Activated T-helper 2 cell treated with anti-CD3 and anti-CD28 coated beads, Interferon-gamma antibody, Interleukin-2, Interleukin-4, amounts not matched to agents 10 μg/mL and 5 μg/mL and 100 μg/mL, durations not matched to agents 14 hours and 24 hours and 36 hours (primary cell): ENCODE measurements around the gene GCSAM. TPM values are rescaled to one million over a fixed set of nuclear protein-coding genes. Genes with fewer than 3 reads are reported as not detected.
A peak's percentile ranks its signal among the peaks of the same experiment; 100 is the strongest.

ENCODE experiments used
- DNase-seq: peaks from one replicate; pipeline ENCODE4 v3.0.0; 2021; ENCODE audit warnings: low spot score
- H3K27ac Mint-ChIP-seq: one replicate; pipeline ENCODE4 v1.8.0; 2021; ENCODE audit warnings: mixed read lengths
- H3K27me3 Mint-ChIP-seq: one replicate; pipeline ENCODE4 v1.8.0; 2021; ENCODE audit warnings: low read depth, mixed read lengths
- H3K36me3 Mint-ChIP-seq: one replicate; pipeline ENCODE4 v1.8.0; 2021; ENCODE audit warnings: low read depth, mixed read lengths
- H3K4me1 Mint-ChIP-seq: one replicate; pipeline ENCODE4 v1.8.0; 2021; ENCODE audit warnings: low read depth, mixed read lengths
- H3K4me3 Mint-ChIP-seq: one replicate; pipeline ENCODE4 v1.8.0; 2021; ENCODE audit warnings: low read depth, mild to moderate bottlenecking, moderate library complexity, mixed read lengths
- H3K9me3 Mint-ChIP-seq: one replicate; pipeline ENCODE4 v1.8.0; 2021; ENCODE audit warnings: mixed read lengths
- intact Hi-C: fragments of 100-400 bp; cut with micrococcal nuclease; formaldehyde crosslinking; loops from one replicate; pipeline ENCODE4 v1.15.1; 2023
- total RNA-seq: library from RNA; stranded (reverse); gene quantifications from 2 replicates; pipeline ENCODE4 v1.2.3, GENCODE V29; 2022

GCSAM gene
- total RNA-seq, 1 donor from 2014 or later = 1.6 TPM

GRCh38 chr3:112136959-112137693 is 4.1 kb upstream of the GCSAM start:
- Mint-ChIP-seq H3K4me3 (no peak overlapping the region), H3K27ac (no peak overlapping the region), H3K36me3 (no peaks in the 10 kb centered on the region), H3K9me3 (no peaks in the 10 kb centered on the region), H3K4me1 (peaks cover 53% of the 10 kb centered on the region), H3K27me3 (no peaks in the 10 kb centered on the region)
- intact Hi-C loops = loop anchor here (2.0 to 10.0 kb wide), 5 partner anchors 165 to 394 kb away; no protein-coding TSS in a partner anchor
- DNase-seq = no peak

GRCh38 chr3:112136046-112136445 is 3.0 kb upstream of the GCSAM start:
- peaks cover 53% of the 10 kb centered on the region for H3K4me1 Mint-ChIP-seq
- no peaks in the 10 kb centered on the region for H3K27me3 Mint-ChIP-seq
- DNase-seq = no peak
- no peak overlapping the region for H3K4me3 Mint-ChIP-seq
- no peaks in the 10 kb centered on the region for H3K9me3 Mint-ChIP-seq
- intact Hi-C loops = loop anchor here (2.0 to 10.0 kb wide), 5 partner anchors 166 to 395 kb away; no protein-coding TSS in a partner anchor
- no peaks in the 10 kb centered on the region for H3K36me3 Mint-ChIP-seq
- peak overlapping the region; percentile 15 for H3K27ac Mint-ChIP-seq

- peak overlapping the region; percentile 35 for H3K27ac Mint-ChIP-seq
- no peaks in the 10 kb centered on the region for H3K27me3 Mint-ChIP-seq
- no peaks in the 10 kb centered on the region for H3K9me3 Mint-ChIP-seq
- peak overlapping the region; percentile 34 for H3K4me3 Mint-ChIP-seq
- H3K4me1 Mint-ChIP-seq = peaks cover 58% of the 10 kb centered on the region
- intact Hi-C loops = loop anchor here (5.0 to 10.0 kb wide), 5 partner anchors 168 to 838 kb away; no protein-coding TSS in a partner anchor
- peaks cover 4% of the 10 kb centered on the region for H3K36me3 Mint-ChIP-seq
- no peak for DNase-seq
These were observed 1.5 kb upstream of the GCSAM start for GRCh38 chr3:112134335-112135124.

- intact Hi-C loops = loop anchor here (5.0 to 10.0 kb wide), 2 partner anchors 301 to 839 kb away; no protein-coding TSS in a partner anchor
- Mint-ChIP-seq H3K36me3 (peaks cover 10% of the 10 kb centered on the region), H3K9me3 (no peaks in the 10 kb centered on the region), H3K4me3 (no peak overlapping the region), H3K4me1 (peaks cover 66% of the 10 kb centered on the region), H3K27ac (peak overlapping the region; percentile 80), H3K27me3 (no peaks in the 10 kb centered on the region)
- no peak for DNase-seq
These were observed 732 bp upstream of the GCSAM start for GRCh38 chr3:112133626-112134334.

GRCh38 chr3:112132554-112132953 is 494 bp downstream of the GCSAM start:
- H3K4me3 Mint-ChIP-seq = peak overlapping the region; percentile 74
- H3K36me3 Mint-ChIP-seq = peaks cover 11% of the 10 kb centered on the region
- peaks cover 78% of the 10 kb centered on the region for H3K4me1 Mint-ChIP-seq
- H3K27me3 Mint-ChIP-seq = no peaks in the 10 kb centered on the region
- intact Hi-C loops = loop anchor here (5.0 to 10.0 kb wide), 2 partner anchors 302 to 840 kb away; no protein-coding TSS in a partner anchor
- no peak for DNase-seq
- H3K27ac Mint-ChIP-seq = peak overlapping the region; percentile 80
- H3K9me3 Mint-ChIP-seq = no peaks in the 10 kb centered on the region

- Mint-ChIP-seq H3K27me3 (no peaks in the 10 kb centered on the region), H3K4me1 (peaks cover 79% of the 10 kb centered on the region), H3K27ac (no peak overlapping the region), H3K9me3 (no peaks in the 10 kb centered on the region), H3K4me3 (peak overlapping the region; percentile 23), H3K36me3 (peaks cover 11% of the 10 kb centered on the region)
- intact Hi-C loops = loop anchor here (5.0 to 10.0 kb wide), 2 partner anchors 303 to 840 kb away; no protein-coding TSS in a partner anchor
- no peak for DNase-seq
These were observed 960 bp downstream of the GCSAM start for GRCh38 chr3:112132088-112132487.

GRCh38 chr3:112131111-112131510 is 1.9 kb downstream of the GCSAM start:
- intact Hi-C loops = loop anchor here (5.0 to 10.0 kb wide), 2 partner anchors 304 to 841 kb away; no protein-coding TSS in a partner anchor
- H3K9me3 Mint-ChIP-seq = no peaks in the 10 kb centered on the region
- no peak for DNase-seq
- peaks cover 11% of the 10 kb centered on the region for H3K36me3 Mint-ChIP-seq
- no peaks in the 10 kb centered on the region for H3K27me3 Mint-ChIP-seq
- H3K27ac Mint-ChIP-seq = no peak overlapping the region
- H3K4me1 Mint-ChIP-seq = peaks cover 81% of the 10 kb centered on the region
- H3K4me3 Mint-ChIP-seq = no peak overlapping the region

GRCh38 chr3:112130638-112130993 is 2.4 kb downstream of the GCSAM start:
- Mint-ChIP-seq H3K4me3 (no peak overlapping the region), H3K4me1 (peaks cover 77% of the 10 kb centered on the region), H3K36me3 (peaks cover 11% of the 10 kb centered on the region), H3K27ac (no peak overlapping the region), H3K27me3 (no peaks in the 10 kb centered on the region), H3K9me3 (no peaks in the 10 kb centered on the region)
- no peak for DNase-seq
- intact Hi-C loops = loop anchor here (5.0 to 10.0 kb wide), 2 partner anchors 304 to 842 kb away; no protein-coding TSS in a partner anchor

- no peak for DNase-seq
- Mint-ChIP-seq H3K4me1 (peaks cover 72% of the 10 kb centered on the region), H3K36me3 (peaks cover 14% of the 10 kb centered on the region), H3K27ac (no peak overlapping the region), H3K9me3 (no peaks in the 10 kb centered on the region), H3K4me3 (no peak overlapping the region), H3K27me3 (no peaks in the 10 kb centered on the region)
- intact Hi-C loops = loop anchor here (5.0 to 10.0 kb wide), 2 partner anchors 305 to 842 kb away; no protein-coding TSS in a partner anchor
These were observed 3.0 kb downstream of the GCSAM start for GRCh38 chr3:112129925-112130637.

- Mint-ChIP-seq H3K9me3 (no peaks in the 10 kb centered on the region), H3K4me1 (peaks cover 64% of the 10 kb centered on the region), H3K27me3 (no peaks in the 10 kb centered on the region), H3K4me3 (no peak overlapping the region), H3K27ac (peak overlapping the region; percentile 44), H3K36me3 (peaks cover 20% of the 10 kb centered on the region)
- DNase-seq = peak; percentile 26
- intact Hi-C loops = no loop called here
These were observed 4.0 kb downstream of the GCSAM start for GRCh38 chr3:112128843-112129727.
